ENCODE measurements around the gene SLC22A2. TPM values are rescaled to one million over a fixed set of nuclear protein-coding genes. Genes with fewer than 3 reads are reported as not detected.

The SLC22A2 gene
- total and polyA plus RNA-seq, 2 experiments from 2014 or later, result 0.94 to 1.1 TPM

DNA sequence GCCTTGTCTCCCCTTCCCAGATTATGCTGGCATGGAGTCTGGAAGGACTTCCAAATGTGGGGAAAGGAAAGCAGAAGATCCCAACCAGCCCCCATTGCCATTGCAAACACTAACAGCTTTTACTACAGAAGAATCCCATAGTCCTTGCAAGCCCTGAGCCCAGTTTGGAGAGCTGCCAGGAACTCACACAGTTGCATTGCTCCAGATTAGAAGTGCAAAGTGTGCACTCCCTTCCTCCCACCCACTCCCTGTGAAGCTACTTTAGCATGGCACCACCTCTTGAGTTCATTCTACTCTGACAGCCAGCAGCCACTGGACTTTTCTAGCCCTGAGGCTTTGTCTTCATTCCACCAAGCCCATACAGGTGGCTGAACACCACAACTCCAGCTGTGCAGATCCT is 67.6 kb downstream of the SLC22A2 start:
- no peak overlapping the region for H3K4me2 ChIP-seq
- H3K4me3 ChIP-seq, result no peak overlapping the region
- Mint-ChIP-seq H3K36me3 (ENCODE audit: low read depth) (peaks cover 6% of the 10 kb centered on the region; the same call in 1 of the 3 replicates), H3K27me3 (ENCODE audit: insufficient read depth, low read depth, poor library complexity) (no peaks in the 10 kb centered on the region), H3K4me3 (no peak overlapping the region), H3K27ac (no peak overlapping the region), H3K9me3 (peaks cover 27% of the 10 kb centered on the region), H3K4me1 (no peaks in the 10 kb centered on the region)
- H3K79me2 ChIP-seq (replicated peaks; ENCODE audit: insufficient read depth), result no peaks in the 10 kb centered on the region
- H3K27ac ChIP-seq (ENCODE audit: low read depth), result no peak overlapping the region
- no peaks in the 10 kb centered on the region; the same call in 1 of the 2 replicates for H3K36me3 ChIP-seq (ENCODE audit: insufficient read depth)
- H3K9me2 ChIP-seq (ENCODE audit: insufficient read depth), result no peaks in the 10 kb centered on the region
- no peaks in the 10 kb centered on the region for H4K20me1 ChIP-seq (replicated peaks; ENCODE audit: insufficient read depth)
- ATAC-seq (no peak), DNase-seq (ENCODE audit: low spot score) (no peak)
- H3K4me1 ChIP-seq (ENCODE audit: insufficient read depth), result no peaks in the 10 kb centered on the region
- H3K27me3 ChIP-seq (ENCODE audit: insufficient read depth), result no peaks in the 10 kb centered on the region
- H3F3A ChIP-seq (replicated peaks; ENCODE audit: low read depth), result no peaks in the 10 kb centered on the region
- no peak overlapping the region for H2AFZ ChIP-seq
- TF ChIP-seq NANOG (IDR thresholded peaks at IDR 0.05; ENCODE audit: borderline replicate concordance), result no peak
- TF ChIP-seq, protein P1, sequence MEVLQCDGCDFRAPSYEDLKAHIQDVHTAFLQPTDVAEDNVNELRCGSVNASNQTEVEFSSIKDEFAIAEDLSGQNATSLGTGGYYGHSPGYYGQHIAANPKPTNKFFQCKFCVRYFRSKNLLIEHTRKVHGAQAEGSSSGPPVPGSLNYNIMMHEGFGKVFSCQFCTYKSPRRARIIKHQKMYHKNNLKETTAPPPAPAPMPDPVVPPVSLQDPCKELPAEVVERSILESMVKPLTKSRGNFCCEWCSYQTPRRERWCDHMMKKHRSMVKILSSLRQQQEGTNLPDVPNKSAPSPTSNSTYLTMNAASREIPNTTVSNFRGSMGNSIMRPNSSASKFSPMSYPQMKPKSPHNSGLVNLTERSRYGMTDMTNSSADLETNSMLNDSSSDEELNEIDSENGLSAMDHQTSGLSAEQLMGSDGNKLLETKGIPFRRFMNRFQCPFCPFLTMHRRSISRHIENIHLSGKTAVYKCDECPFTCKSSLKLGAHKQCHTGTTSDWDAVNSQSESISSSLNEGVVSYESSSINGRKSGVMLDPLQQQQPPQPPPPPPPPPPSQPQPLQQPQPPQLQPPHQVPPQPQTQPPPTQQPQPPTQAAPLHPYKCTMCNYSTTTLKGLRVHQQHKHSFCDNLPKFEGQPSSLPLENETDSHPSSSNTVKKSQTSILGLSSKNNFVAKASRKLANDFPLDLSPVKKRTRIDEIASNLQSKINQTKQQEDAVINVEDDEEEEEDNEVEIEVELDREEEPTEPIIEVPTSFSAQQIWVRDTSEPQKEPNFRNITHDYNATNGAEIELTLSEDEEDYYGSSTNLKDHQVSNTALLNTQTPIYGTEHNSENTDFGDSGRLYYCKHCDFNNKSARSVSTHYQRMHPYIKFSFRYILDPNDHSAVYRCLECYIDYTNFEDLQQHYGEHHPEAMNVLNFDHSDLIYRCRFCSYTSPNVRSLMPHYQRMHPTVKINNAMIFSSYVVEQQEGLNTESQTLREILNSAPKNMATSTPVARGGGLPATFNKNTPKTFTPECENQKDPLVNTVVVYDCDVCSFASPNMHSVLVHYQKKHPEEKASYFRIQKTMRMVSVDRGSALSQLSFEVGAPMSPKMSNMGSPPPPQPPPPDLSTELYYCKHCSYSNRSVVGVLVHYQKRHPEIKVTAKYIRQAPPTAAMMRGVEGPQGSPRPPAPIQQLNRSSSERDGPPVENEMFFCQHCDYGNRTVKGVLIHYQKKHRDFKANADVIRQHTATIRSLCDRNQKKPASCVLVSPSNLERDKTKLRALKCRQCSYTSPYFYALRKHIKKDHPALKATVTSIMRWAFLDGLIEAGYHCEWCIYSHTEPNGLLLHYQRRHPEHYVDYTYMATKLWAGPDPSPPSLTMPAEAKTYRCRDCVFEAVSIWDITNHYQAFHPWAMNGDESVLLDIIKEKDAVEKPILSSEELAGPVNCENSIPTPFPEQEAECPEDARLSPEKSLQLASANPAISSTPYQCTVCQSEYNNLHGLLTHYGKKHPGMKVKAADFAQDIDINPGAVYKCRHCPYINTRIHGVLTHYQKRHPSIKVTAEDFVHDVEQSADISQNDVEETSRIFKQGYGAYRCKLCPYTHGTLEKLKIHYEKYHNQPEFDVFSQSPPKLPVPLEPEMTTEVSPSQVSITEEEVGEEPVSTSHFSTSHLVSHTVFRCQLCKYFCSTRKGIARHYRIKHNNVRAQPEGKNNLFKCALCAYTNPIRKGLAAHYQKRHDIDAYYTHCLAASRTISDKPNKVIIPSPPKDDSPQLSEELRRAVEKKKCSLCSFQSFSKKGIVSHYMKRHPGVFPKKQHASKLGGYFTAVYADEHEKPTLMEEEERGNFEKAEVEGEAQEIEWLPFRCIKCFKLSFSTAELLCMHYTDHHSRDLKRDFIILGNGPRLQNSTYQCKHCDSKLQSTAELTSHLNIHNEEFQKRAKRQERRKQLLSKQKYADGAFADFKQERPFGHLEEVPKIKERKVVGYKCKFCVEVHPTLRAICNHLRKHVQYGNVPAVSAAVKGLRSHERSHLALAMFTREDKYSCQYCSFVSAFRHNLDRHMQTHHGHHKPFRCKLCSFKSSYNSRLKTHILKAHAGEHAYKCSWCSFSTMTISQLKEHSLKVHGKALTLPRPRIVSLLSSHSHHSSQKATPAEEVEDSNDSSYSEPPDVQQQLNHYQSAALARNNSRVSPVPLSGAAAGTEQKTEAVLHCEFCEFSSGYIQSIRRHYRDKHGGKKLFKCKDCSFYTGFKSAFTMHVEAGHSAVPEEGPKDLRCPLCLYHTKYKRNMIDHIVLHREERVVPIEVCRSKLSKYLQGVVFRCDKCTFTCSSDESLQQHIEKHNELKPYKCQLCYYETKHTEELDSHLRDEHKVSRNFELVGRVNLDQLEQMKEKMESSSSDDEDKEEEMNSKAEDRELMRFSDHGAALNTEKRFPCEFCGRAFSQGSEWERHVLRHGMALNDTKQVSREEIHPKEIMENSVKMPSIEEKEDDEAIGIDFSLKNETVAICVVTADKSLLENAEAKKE (CRISPR knock-in tag; IDR thresholded peaks at IDR 0.05), result no peak
- TF ChIP-seq, protein P2, sequence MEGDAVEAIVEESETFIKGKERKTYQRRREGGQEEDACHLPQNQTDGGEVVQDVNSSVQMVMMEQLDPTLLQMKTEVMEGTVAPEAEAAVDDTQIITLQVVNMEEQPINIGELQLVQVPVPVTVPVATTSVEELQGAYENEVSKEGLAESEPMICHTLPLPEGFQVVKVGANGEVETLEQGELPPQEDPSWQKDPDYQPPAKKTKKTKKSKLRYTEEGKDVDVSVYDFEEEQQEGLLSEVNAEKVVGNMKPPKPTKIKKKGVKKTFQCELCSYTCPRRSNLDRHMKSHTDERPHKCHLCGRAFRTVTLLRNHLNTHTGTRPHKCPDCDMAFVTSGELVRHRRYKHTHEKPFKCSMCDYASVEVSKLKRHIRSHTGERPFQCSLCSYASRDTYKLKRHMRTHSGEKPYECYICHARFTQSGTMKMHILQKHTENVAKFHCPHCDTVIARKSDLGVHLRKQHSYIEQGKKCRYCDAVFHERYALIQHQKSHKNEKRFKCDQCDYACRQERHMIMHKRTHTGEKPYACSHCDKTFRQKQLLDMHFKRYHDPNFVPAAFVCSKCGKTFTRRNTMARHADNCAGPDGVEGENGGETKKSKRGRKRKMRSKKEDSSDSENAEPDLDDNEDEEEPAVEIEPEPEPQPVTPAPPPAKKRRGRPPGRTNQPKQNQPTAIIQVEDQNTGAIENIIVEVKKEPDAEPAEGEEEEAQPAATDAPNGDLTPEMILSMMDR (conservative IDR thresholded peaks at IDR 0.05; ENCODE audit: low read depth in 2 of 2), result no peak
- TF ChIP-seq EZH2 (IDR thresholded peaks at IDR 0.05; ENCODE audit: low read depth, unreplicated experiment), result no peak

All from GM23338 (cell line).